HCT116 (cell line): Measurements from ENCODE around the gene PPP4R2. TPM values are rescaled to one million over a fixed set of nuclear protein-coding genes. Genes with fewer than 3 reads are reported as not detected.

Source experiments
- ATAC-seq: fragments of 200-7000 bp; cut with Tn5 transposase; 2 replicates; pipeline ENCODE4 v1.9.1; 2020; ENCODE audit warnings: mild to moderate bottlenecking, moderate library complexity
- BruUV-seq: library from RNA; stranded (reverse); fragments of 400-500 nt; replicated peaks from 2 replicates; lab custom pipeline; 2021; lab: Mats Ljungman, UMichigan
- CTCF ChIA-PET: fragments of 300-600 bp; sonication (Branson Sonifier 250); formaldehyde crosslinking; loops from one replicate; lab custom pipeline; 2021; ENCODE audit warnings: antibody characterized with exemption; lab: Charles Lee
- POLR2A ChIA-PET: fragments of 300-600, 350-600 bp; sonication (Branson Sonifier 250); formaldehyde crosslinking; loops from one replicate; lab custom pipeline; 2021; ENCODE audit warnings: antibody characterized with exemption; lab: Charles Lee
- RAD21 ChIA-PET, 2 experiments: fragments of 300-600 bp; sonication (Branson Sonifier 250); formaldehyde crosslinking; loops; one replicate each; lab custom pipeline; 2023; ENCODE audit warnings: low total read pairs in 2 of 2; ENCODE audit not compliant: uncharacterized antibody in 2 of 2, unreplicated experiment in 2 of 2, low non-redundant PET in 1 of 2; lab: Charles Lee
- DNase-seq: peaks from one replicate; pipeline ENCODE4 v3.0.0-alpha.2; 2010; ENCODE audit warnings: low read depth, low spot score
- H2AFZ ChIP-seq: fragments of 200-600 bp; shearing (Covaris generic), sonication (generic); 2 replicates; pipeline ENCODE4 v1.6.1; 2017; ENCODE audit warnings: low read depth, mixed run types, mixed read lengths, antibody characterized with exemption, low read length; ENCODE audit not compliant: poor library complexity, severe bottlenecking
- H3K27ac ChIP-seq: 2 replicates; pipeline ENCODE4 v1.5.1; 2012; ENCODE audit warnings: low read depth, low read length
- H3K27me3 ChIP-seq: fragments of 200-600 bp; sonication (generic); 2 replicates; pipeline ENCODE4 v1.6.1; 2016; ENCODE audit warnings: mixed run types, low read length, mixed read lengths; ENCODE audit not compliant: insufficient read depth
- H3K36me3 ChIP-seq, 2 experiments: fragments of 200-500 bp in 1 of 2; fragments of 200-600 bp in 1 of 2; sonication (Bioruptor generic) in 1 of 2; sonication (generic) in 1 of 2; 2 replicates each; pipeline versions ENCODE4 v1.5.1 to v1.6.1; 2014 to 2016; ENCODE audit warnings: low read length in 2 of 2, inconsistent platforms in 1 of 2, mixed read lengths in 1 of 2, mixed run types in 1 of 2; ENCODE audit not compliant: insufficient read depth in 2 of 2, control insufficient read depth in 1 of 2
- H3K4me1 ChIP-seq, 2 experiments: fragments of 200-600 bp in 1 of 2; sonication (generic) in 1 of 2; 2 replicates each; pipeline versions ENCODE4 v1.5.1 to v1.6.1; 2012 to 2017; ENCODE audit warnings: low read length in 2 of 2, inconsistent platforms in 1 of 2, mild to moderate bottlenecking in 1 of 2, mixed read lengths in 1 of 2, mixed run types in 1 of 2, moderate library complexity in 1 of 2; ENCODE audit not compliant: insufficient read depth in 2 of 2, control insufficient read depth in 1 of 2
- H3K4me2 ChIP-seq: fragments of 200-600 bp; sonication (generic); 2 replicates; pipeline ENCODE4 v1.6.1; 2017; ENCODE audit warnings: mixed run types, low read length, mixed read lengths
- H3K4me3 ChIP-seq, 2 experiments: fragments of 200-600 bp in 1 of 2; sonication (generic) in 1 of 2; replicated peaks in 1 of 2; 2 replicates each; pipeline ENCODE4 v1.5.1; 2011 to 2016; ENCODE audit warnings: low read length in 2 of 2, control low read depth in 1 of 2, low read depth in 1 of 2, mild to moderate bottlenecking in 1 of 2, mixed read lengths in 1 of 2, mixed run types in 1 of 2
- H3K79me2 ChIP-seq: fragments of 200-600 bp; sonication (generic); 2 replicates; pipeline ENCODE4 v1.6.1; 2017; ENCODE audit warnings: mild to moderate bottlenecking, mixed run types, low read length, moderate library complexity, mixed read lengths; ENCODE audit not compliant: insufficient read depth
- H3K9ac ChIP-seq: fragments of 200-600 bp; sonication (generic); 2 replicates; pipeline ENCODE4 v1.6.1; 2016; ENCODE audit warnings: low read length, mixed read lengths
- H3K9me2 ChIP-seq: fragments of 200-600 bp; sonication (generic), shearing (Covaris generic); 2 replicates; pipeline ENCODE4 v1.6.1; 2017; ENCODE audit warnings: mixed run types, mild to moderate bottlenecking, moderate library complexity; ENCODE audit not compliant: insufficient read depth
- H3K9me3 ChIP-seq, 2 experiments: fragments of 200-500 bp in 1 of 2; fragments of 200-600 bp in 1 of 2; sonication (Bioruptor generic) in 1 of 2; sonication (generic) in 1 of 2; 2 replicates each; pipeline ENCODE4 v1.6.1; 2014 to 2017; ENCODE audit warnings: low read length in 2 of 2, mixed read lengths in 2 of 2, inconsistent platforms in 1 of 2, low read depth in 1 of 2, mild to moderate bottlenecking in 1 of 2, mixed run types in 1 of 2, moderate library complexity in 1 of 2; ENCODE audit not compliant: control insufficient read depth in 1 of 2, insufficient read depth in 1 of 2
- H4K20me1 ChIP-seq: fragments of 200-600 bp; sonication (generic), shearing (Covaris generic); 2 replicates; pipeline ENCODE4 v1.6.1; 2017; ENCODE audit warnings: mixed run types, mild to moderate bottlenecking, moderate library complexity; ENCODE audit not compliant: insufficient read depth
- CEBPB ChIP-seq: IDR thresholded peaks from 2 replicates; pipeline ENCODE4 v1.6.1; 2012; ENCODE audit warnings: low read depth
- CTCF ChIP-seq, 3 experiments: fragments of 200-600 bp in 1 of 3; sonication (generic) in 1 of 3; IDR thresholded peaks in 2 of 3; conservative IDR thresholded peaks in 1 of 3; 2 replicates each; pipeline ENCODE4 v1.5.1; 2012 to 2017; ENCODE audit warnings: low read depth in 2 of 3, low read length in 2 of 3, antibody characterized with exemption in 1 of 3, borderline replicate concordance in 1 of 3, control low read depth in 1 of 3, mild to moderate bottlenecking in 1 of 3, mixed read lengths in 1 of 3, mixed run types in 1 of 3, moderate library complexity in 1 of 3; ENCODE audit not compliant: insufficient read depth in 1 of 3
- EGR1 ChIP-seq: IDR thresholded peaks from 2 replicates; pipeline ENCODE4 v1.6.1; 2012; ENCODE audit warnings: low read depth
- ELF1 ChIP-seq: IDR thresholded peaks from 2 replicates; pipeline ENCODE4 v1.6.1; 2012; ENCODE audit warnings: low read depth, borderline replicate concordance
- EZH2 ChIP-seq: fragments of 200-600 bp; sonication (generic); IDR thresholded peaks from 2 replicates; pipeline ENCODE4 v1.6.1; 2017; ENCODE audit warnings: antibody characterized with exemption, mixed run types
- EZH2phosphoT487 ChIP-seq: fragments of 200-600 bp; IDR thresholded peaks from 2 replicates; pipeline ENCODE4 v1.6.1; 2018; ENCODE audit warnings: antibody characterized with exemption, borderline replicate concordance
- FOSL1 ChIP-seq: IDR thresholded peaks from 2 replicates; pipeline ENCODE4 v1.6.1; 2012; ENCODE audit warnings: low read depth
- JUND ChIP-seq: IDR thresholded peaks from 2 replicates; pipeline ENCODE4 v1.6.1; 2012
- POLR2A ChIP-seq: IDR thresholded peaks from 2 replicates; pipeline ENCODE4 v1.7.0; 2011; ENCODE audit warnings: borderline replicate concordance; ENCODE audit not compliant: insufficient read depth, insufficient read length; ENCODE audit errors: extremely low read depth
- POLR2AphosphoS5 ChIP-seq: IDR thresholded peaks from 2 replicates; pipeline ENCODE4 v1.6.1; 2011; ENCODE audit warnings: mild to moderate bottlenecking, low read depth, low read length, moderate library complexity
- RAD21 ChIP-seq: IDR thresholded peaks from 2 replicates; pipeline ENCODE4 v1.6.1; 2012; ENCODE audit warnings: low read depth, mild to moderate bottlenecking
- SIN3A ChIP-seq: IDR thresholded peaks from 2 replicates; pipeline ENCODE4 v1.6.1; 2012; ENCODE audit warnings: low read depth
- SP1 ChIP-seq: IDR thresholded peaks from 2 replicates; pipeline ENCODE4 v1.6.1; 2012; ENCODE audit warnings: low read depth
- SRF ChIP-seq: IDR thresholded peaks from 2 replicates; pipeline ENCODE4 v1.6.1; 2012; ENCODE audit warnings: low read depth
- TCF7L2 ChIP-seq: IDR thresholded peaks from 2 replicates; pipeline ENCODE4 v1.7.0; 2011; ENCODE audit warnings: borderline replicate concordance, inconsistent platforms; ENCODE audit not compliant: insufficient read depth, insufficient read length; ENCODE audit errors: extremely low read depth
- YY1 ChIP-seq: IDR thresholded peaks from 2 replicates; pipeline ENCODE4 v1.6.1; 2011; ENCODE audit warnings: low read length, low read depth, moderate library complexity, mild to moderate bottlenecking; ENCODE audit not compliant: insufficient replicate concordance; ENCODE audit errors: extremely low read depth
- ZBTB33 ChIP-seq: IDR thresholded peaks from 2 replicates; pipeline ENCODE4 v1.6.1; 2011; ENCODE audit warnings: mild to moderate bottlenecking, low read length, moderate library complexity; ENCODE audit not compliant: insufficient replicate concordance; ENCODE audit errors: extremely low read depth
- ZNF274 ChIP-seq: fragments of 200-500 bp; sonication (Bioruptor generic); IDR thresholded peaks from 2 replicates; pipeline ENCODE4 v1.6.1; 2014; ENCODE audit warnings: mild to moderate bottlenecking, low read depth, low read length, inconsistent platforms
- intact Hi-C: fragments of 100-400 bp; cut with micrococcal nuclease; formaldehyde crosslinking; loops from 2 replicates; pipeline ENCODE4 v1.10.0; 2022
- total RNA-seq: library from RNA; stranded (reverse); gene quantifications from one replicate; pipeline ENCODE4 v1.2.1, GENCODE V29; 2021; ENCODE audit not compliant: unreplicated experiment
- TF ChIP-seq, protein P1 (sequence below): IDR thresholded peaks from 2 replicates; pipeline ENCODE4 v1.6.1; 2012
- TF ChIP-seq, protein P2 (sequence below): IDR thresholded peaks from 2 replicates; pipeline ENCODE4 v1.6.1; 2012

PPP4R2 gene
- total RNA-seq, 1 experiment from 2014 or later: 72.5 TPM

DNA sequence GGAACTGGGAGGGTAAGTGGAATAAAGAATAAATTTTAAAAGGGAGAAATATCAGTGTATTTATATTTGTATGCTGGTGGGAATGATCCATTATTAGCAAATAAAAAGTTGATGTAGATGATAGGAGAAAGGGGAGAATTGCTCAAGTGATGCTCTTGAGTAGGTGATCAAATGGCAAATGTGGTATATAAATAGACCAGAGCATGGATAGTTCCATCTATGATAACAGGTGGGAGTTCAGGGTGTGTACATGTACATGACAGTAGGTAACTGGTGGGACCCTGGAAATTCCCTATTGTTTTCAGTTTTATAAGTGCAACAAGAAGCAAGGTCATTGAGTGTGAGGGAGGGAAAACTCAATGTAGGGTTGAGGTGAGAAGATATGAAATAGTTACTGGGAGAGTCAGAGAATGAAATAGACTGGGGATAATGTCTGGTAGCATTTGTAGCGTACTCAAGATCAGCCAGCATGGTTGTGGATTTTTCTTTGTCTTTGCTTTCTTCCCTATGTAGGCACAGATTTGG, 33.5 kb downstream of the PPP4R2 start:
- BruUV-seq: no TSS peak
- no peaks in the 10 kb centered on the region for H3K27me3 ChIP-seq
- no peak overlapping the region for H3K27ac ChIP-seq
- CTCF ChIA-PET: no interaction called here
- ATAC-seq (no peak), DNase-seq (no peak)
- peaks cover under 1 to 6% of the 10 kb centered on the region in 2 experiments; a peak in 2 of 4 replicates for H3K4me1 ChIP-seq
- POLR2A ChIA-PET: no interaction called here
- no peak overlapping the region for H3K4me2 ChIP-seq
- H3K9me3 ChIP-seq: no peaks in the 10 kb centered on the region
- no peaks in the 10 kb centered on the region for H3K36me3 ChIP-seq
- no peaks in the 10 kb centered on the region for H3K9me2 ChIP-seq
- no peak overlapping the region for H2AFZ ChIP-seq
- H3K79me2 ChIP-seq: peaks cover 100% of the 10 kb centered on the region
- no peak overlapping the region for H3K9ac ChIP-seq
- TF ChIP-seq TCF7L2: no peak
- TF ChIP-seq FOSL1: no peak
- TF ChIP-seq, protein P1, sequence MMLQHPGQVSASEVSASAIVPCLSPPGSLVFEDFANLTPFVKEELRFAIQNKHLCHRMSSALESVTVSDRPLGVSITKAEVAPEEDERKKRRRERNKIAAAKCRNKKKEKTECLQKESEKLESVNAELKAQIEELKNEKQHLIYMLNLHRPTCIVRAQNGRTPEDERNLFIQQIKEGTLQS: no peak
- TF ChIP-seq CEBPB: no peak
- no peak for TF ChIP-seq RAD21
- TF ChIP-seq CTCF (IDR thresholded peaks at IDR 0.05 in 2 of 3, conservative IDR thresholded peaks at IDR 0.05 in 1 of 3; ENCODE audit: borderline replicate concordance in 1 of 3, insufficient read depth in 1 of 3, low read depth in 2 of 3, low read length in 2 of 3): no peak
- TF ChIP-seq JUND: no peak
- TF ChIP-seq SIN3A: no peak
- TF ChIP-seq, protein P2, sequence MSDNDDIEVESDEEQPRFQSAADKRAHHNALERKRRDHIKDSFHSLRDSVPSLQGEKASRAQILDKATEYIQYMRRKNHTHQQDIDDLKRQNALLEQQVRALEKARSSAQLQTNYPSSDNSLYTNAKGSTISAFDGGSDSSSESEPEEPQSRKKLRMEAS: no peak
- no peak for TF ChIP-seq POLR2A
- TF ChIP-seq POLR2AphosphoS5: no peak
- no peak for TF ChIP-seq ELF1
- TF ChIP-seq SP1: no peak
- TF ChIP-seq SRF: no peak
- TF ChIP-seq ZBTB33: no peak
- TF ChIP-seq EZH2phosphoT487: no peak
- no peak for TF ChIP-seq YY1
- TF ChIP-seq EGR1: no peak
- no peak for TF ChIP-seq EZH2
- TF ChIP-seq ZNF274: no peak
- TF ChIP-seq, all 23 proteins: peak for 0
- H4K20me1 ChIP-seq: peaks cover 51% of the 10 kb centered on the region
- H3K4me3 ChIP-seq: no peak overlapping the region
- intact Hi-C loops: no loop called here
- RAD21 ChIA-PET: no interaction called here
